HepG2 (cell line): ENCODE data around the gene MAP1LC3A. TPM values are rescaled to one million over a fixed set of nuclear protein-coding genes. Genes with fewer than 3 reads are reported as not detected.

Experiments used
- BCLAF1 ChIP-seq: fragments of 450-650 bp; IDR thresholded peaks from 2 replicates; pipeline ENCODE4 v1.6.1; 2017; ENCODE audit warnings: mild to moderate bottlenecking
- MYC ChIP-seq: sonication (generic); formaldehyde crosslinking; IDR thresholded peaks from 2 replicates; pipeline ENCODE4 v1.9.0; 2021; ENCODE audit warnings: missing genetic modification reagents, borderline replicate concordance
- NFE2L2 ChIP-seq: fragments of 150-350 bp; IDR thresholded peaks from 2 replicates; pipeline ENCODE4 v1.6.1; 2014; ENCODE audit warnings: low read length
- PATZ1 ChIP-seq: sonication (generic); formaldehyde crosslinking; IDR thresholded peaks from 2 replicates; pipeline ENCODE4 v1.4.0; 2020; ENCODE audit warnings: missing genetic modification reagents
- ZBTB25 ChIP-seq: IDR thresholded peaks from 2 replicates; pipeline ENCODE4 v1.6.1; 2018; ENCODE audit warnings: missing genetic modification reagents
- ZBTB42 ChIP-seq: sonication (generic); formaldehyde crosslinking; IDR thresholded peaks from 2 replicates; pipeline ENCODE4 v1.5.0; 2020; ENCODE audit warnings: mild to moderate bottlenecking, missing genetic modification reagents
- ZNF280B ChIP-seq: sonication (generic); formaldehyde crosslinking; IDR thresholded peaks from 2 replicates; pipeline ENCODE4 v1.5.0; 2020; ENCODE audit warnings: missing genetic modification reagents, mild to moderate bottlenecking, borderline replicate concordance
- ZNF33B ChIP-seq: sonication (generic); formaldehyde crosslinking; IDR thresholded peaks from 2 replicates; pipeline ENCODE4 v1.5.1; 2020; ENCODE audit warnings: mild to moderate bottlenecking, missing genetic modification reagents
- ZNF430 ChIP-seq: sonication (generic); formaldehyde crosslinking; IDR thresholded peaks from 2 replicates; pipeline ENCODE4 v1.9.0; 2021; ENCODE audit warnings: mild to moderate bottlenecking, missing genetic modification reagents
- ZNF468 ChIP-seq: sonication (generic); formaldehyde crosslinking; IDR thresholded peaks from 2 replicates; pipeline ENCODE4 v1.8.0; 2022; ENCODE audit warnings: mild to moderate bottlenecking, moderate library complexity, missing genetic modification reagents
- ZNF703 ChIP-seq: sonication (generic); formaldehyde crosslinking; IDR thresholded peaks from 2 replicates; pipeline ENCODE4 v1.5.1; 2020; ENCODE audit warnings: missing genetic modification reagents, mild to moderate bottlenecking, moderate library complexity, borderline replicate concordance
- ZSCAN25 ChIP-seq: sonication (generic); formaldehyde crosslinking; IDR thresholded peaks from 2 replicates; pipeline ENCODE4 v1.8.0; 2022; ENCODE audit warnings: mild to moderate bottlenecking, missing genetic modification reagents
- polyA plus RNA-seq, 8 experiments: library from polyadenylated mRNA; depleted of rRNA in 3 of 8; stranded (reverse) in 7 of 8; unstranded in 1 of 8; fragments of >200 nt; fragmentation: Illumina TruSeq in 4 of 8; extraction: Trizol in 4 of 8; gene quantifications; 2 replicates each; pipeline versions ENCODE4 v1.2.1 to v1.2.3, GENCODE V29; 2011 to 2016; ENCODE audit warnings: low read depth in 4 of 8, missing spikeins in 1 of 8, mixed read lengths in 1 of 8; ENCODE audit not compliant: insufficient read depth in 1 of 8
- total RNA-seq, 5 experiments: library from RNA; depleted of rRNA; stranded (reverse); fragments of >200 nt; fragmentation: Illumina TruSeq; extraction: Trizol; gene quantifications; 2 replicates each; pipeline ENCODE4 v1.2.3, GENCODE V29; 2016; ENCODE audit warnings: low read depth in 1 of 5
- TF ChIP-seq, protein P1 (sequence below): sonication (generic); formaldehyde crosslinking; IDR thresholded peaks from 2 replicates; pipeline ENCODE4 v1.4.0; 2020; ENCODE audit warnings: missing genetic modification reagents
- TF ChIP-seq, protein P2 (sequence below): sonication (generic); formaldehyde crosslinking; IDR thresholded peaks from 2 replicates; pipeline ENCODE4; 2020; ENCODE audit warnings: missing genetic modification reagents, mild to moderate bottlenecking, borderline replicate concordance

MAP1LC3A gene
- total and polyA plus RNA-seq, 2 of the 13 experiments (the other 11 are each of a cell fraction or from before 2014, with no cell fraction given) = not detected

GRCh38 chr20:34522969-34523871 is 35.3 kb upstream of the MAP1LC3A start (continued):
- 0 out of 2 replicates have a peak, but pooled peaks have one; percentile 26 for TF ChIP-seq ZNF430 (CRISPR knock-in tag)
- TF ChIP-seq ZNF468 (CRISPR knock-in tag) = no peak
- no peak for TF ChIP-seq NFE2L2
- no peak for TF ChIP-seq ZBTB42
- TF ChIP-seq ZNF33B = no peak
- TF ChIP-seq, protein P1, sequence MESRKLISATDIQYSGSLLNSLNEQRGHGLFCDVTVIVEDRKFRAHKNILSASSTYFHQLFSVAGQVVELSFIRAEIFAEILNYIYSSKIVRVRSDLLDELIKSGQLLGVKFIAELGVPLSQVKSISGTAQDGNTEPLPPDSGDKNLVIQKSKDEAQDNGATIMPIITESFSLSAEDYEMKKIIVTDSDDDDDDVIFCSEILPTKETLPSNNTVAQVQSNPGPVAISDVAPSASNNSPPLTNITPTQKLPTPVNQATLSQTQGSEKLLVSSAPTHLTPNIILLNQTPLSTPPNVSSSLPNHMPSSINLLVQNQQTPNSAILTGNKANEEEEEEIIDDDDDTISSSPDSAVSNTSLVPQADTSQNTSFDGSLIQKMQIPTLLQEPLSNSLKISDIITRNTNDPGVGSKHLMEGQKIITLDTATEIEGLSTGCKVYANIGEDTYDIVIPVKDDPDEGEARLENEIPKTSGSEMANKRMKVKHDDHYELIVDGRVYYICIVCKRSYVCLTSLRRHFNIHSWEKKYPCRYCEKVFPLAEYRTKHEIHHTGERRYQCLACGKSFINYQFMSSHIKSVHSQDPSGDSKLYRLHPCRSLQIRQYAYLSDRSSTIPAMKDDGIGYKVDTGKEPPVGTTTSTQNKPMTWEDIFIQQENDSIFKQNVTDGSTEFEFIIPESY (CRISPR knock-in tag) = peak; percentile 60; the same call in 1 of the 2 replicates
- TF ChIP-seq BCLAF1 = no peak
- TF ChIP-seq ZSCAN25 (CRISPR knock-in tag) = no peak
- TF ChIP-seq, protein P2, sequence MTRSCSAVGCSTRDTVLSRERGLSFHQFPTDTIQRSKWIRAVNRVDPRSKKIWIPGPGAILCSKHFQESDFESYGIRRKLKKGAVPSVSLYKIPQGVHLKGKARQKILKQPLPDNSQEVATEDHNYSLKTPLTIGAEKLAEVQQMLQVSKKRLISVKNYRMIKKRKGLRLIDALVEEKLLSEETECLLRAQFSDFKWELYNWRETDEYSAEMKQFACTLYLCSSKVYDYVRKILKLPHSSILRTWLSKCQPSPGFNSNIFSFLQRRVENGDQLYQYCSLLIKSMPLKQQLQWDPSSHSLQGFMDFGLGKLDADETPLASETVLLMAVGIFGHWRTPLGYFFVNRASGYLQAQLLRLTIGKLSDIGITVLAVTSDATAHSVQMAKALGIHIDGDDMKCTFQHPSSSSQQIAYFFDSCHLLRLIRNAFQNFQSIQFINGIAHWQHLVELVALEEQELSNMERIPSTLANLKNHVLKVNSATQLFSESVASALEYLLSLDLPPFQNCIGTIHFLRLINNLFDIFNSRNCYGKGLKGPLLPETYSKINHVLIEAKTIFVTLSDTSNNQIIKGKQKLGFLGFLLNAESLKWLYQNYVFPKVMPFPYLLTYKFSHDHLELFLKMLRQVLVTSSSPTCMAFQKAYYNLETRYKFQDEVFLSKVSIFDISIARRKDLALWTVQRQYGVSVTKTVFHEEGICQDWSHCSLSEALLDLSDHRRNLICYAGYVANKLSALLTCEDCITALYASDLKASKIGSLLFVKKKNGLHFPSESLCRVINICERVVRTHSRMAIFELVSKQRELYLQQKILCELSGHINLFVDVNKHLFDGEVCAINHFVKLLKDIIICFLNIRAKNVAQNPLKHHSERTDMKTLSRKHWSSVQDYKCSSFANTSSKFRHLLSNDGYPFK (CRISPR knock-in tag) = peak; percentile 65; the same call in 1 of the 2 replicates
- no peak for TF ChIP-seq ZNF703 (CRISPR knock-in tag)
- no peak for TF ChIP-seq ZBTB25 (CRISPR knock-in tag)
- TF ChIP-seq ZNF280B (CRISPR knock-in tag) = peak; percentile 81
- TF ChIP-seq MYC (CRISPR knock-in tag) = no peak; the same call in 1 of the 2 replicates
- TF ChIP-seq PATZ1 (CRISPR knock-in tag) = no peak; the same call in 1 of the 2 replicates
